Activated CD8-positive, alpha-beta T cell treated with anti-CD3 and anti-CD28 coated beads, Interleukin-2, amount 10 ng/mL, durations not matched to agents 7 days and 5 days (primary cell): Measurements from ENCODE around the gene JSRP1. TPM values are rescaled to one million over a fixed set of nuclear protein-coding genes. Genes with fewer than 3 reads are reported as not detected.
A peak's percentile ranks its signal among the peaks of the same experiment; 100 is the strongest.

Source experiments
- ATAC-seq: fragments of 150-1000 bp; cut with Tn5 transposase; one replicate; pipeline ENCODE4 v1.10.0; 2021; ENCODE audit warnings: moderate library complexity
- CTCF ChIA-PET: fragments of 350-600 bp; sonication (Branson Sonifier 250); formaldehyde crosslinking; loops from one replicate; lab custom pipeline; 2021; ENCODE audit warnings: antibody characterized with exemption; lab: Charles Lee
- POLR2A ChIA-PET: fragments of 350-600 bp; sonication (Branson Sonifier 250); formaldehyde crosslinking; loops from one replicate; lab custom pipeline; 2021; ENCODE audit warnings: antibody characterized with exemption; lab: Charles Lee
- DNase-seq: peaks from one replicate; pipeline ENCODE4 v3.0.0-alpha.2; 2020
- H3K27ac Mint-ChIP-seq: one replicate; pipeline ENCODE4 v1.8.0; 2021; ENCODE audit warnings: mild to moderate bottlenecking, mixed read lengths
- H3K27me3 Mint-ChIP-seq: one replicate; pipeline ENCODE4 v1.8.0; 2021; ENCODE audit warnings: low read depth, mixed read lengths
- H3K36me3 Mint-ChIP-seq: one replicate; pipeline ENCODE4 v1.8.0; 2021; ENCODE audit warnings: low read depth, mixed read lengths
- H3K4me1 Mint-ChIP-seq: one replicate; pipeline ENCODE4 v1.8.0; 2021; ENCODE audit warnings: low read depth, mixed read lengths
- H3K4me3 Mint-ChIP-seq: one replicate; pipeline ENCODE4 v1.8.0; 2021; ENCODE audit warnings: mild to moderate bottlenecking, mixed read lengths
- H3K9me3 Mint-ChIP-seq: one replicate; pipeline ENCODE4 v1.8.0; 2022; ENCODE audit warnings: mixed read lengths; ENCODE audit not compliant: insufficient read depth
- microRNA-seq: library from miRNA; unstranded; fragments of <30 nt; microRNA quantifications from one replicate; pipeline ENCODE4 v1.2.0, GENCODE V29; 2022
- total RNA-seq, 2 experiments: library from RNA; stranded (reverse); gene quantifications; one replicate each; pipeline ENCODE4 v1.2.3, GENCODE V29; 2021

JSRP1 gene
- total RNA-seq, 2 experiments from 2014 or later = not detected

DNA sequence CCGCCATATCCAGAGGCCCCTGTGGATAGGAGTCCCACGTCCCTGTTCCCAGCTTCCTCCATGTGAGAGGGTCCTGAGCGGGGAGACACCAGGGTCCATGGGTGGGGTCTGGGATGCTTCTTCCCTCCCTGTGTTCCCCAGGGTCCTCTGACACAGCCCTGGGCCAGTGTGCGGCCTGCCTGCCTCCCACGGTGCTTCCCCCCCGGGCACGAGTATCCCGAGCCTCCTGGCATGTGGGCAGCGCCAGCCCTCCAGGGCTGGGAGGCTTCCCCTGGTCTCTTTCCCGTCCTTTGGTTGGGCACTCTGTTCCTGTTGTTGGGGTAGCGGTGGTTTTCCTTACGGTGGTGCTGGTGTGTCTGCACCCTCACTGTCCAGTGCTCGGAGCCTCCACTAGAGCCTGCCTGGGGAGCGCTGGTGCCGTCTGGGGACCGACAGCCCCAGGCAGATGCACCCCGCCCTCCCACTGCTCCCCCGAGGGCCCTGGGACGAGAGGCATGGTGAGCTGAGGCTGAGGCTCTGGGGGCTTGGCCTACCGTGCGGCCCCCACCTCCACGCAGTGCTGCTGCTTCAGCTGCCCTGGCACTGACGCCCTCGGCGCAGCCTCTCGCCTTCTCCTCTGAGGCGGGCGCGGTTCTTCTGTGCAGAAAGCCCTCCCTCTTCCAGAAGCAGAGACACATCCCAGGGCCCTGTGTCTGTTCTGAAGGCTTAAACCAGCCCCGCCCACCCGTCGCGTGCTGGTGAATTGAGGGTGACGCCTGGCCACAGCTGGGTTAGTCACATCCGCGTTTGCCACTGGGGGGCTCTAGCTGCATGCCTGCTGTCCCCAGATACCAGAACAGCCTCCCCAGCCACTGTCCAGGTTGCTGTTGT is 48.0 kb downstream of the JSRP1 start:
- POLR2A ChIA-PET = no interaction called here
- peaks cover 4% of the 10 kb centered on the region for H3K4me1 Mint-ChIP-seq
- peak; percentile 63 for DNase-seq
- H3K4me3 Mint-ChIP-seq = no peak overlapping the region
- H3K9me3 Mint-ChIP-seq = no peaks in the 10 kb centered on the region
- peaks cover 32% of the 10 kb centered on the region for H3K36me3 Mint-ChIP-seq
- CTCF ChIA-PET = interaction anchor here (1.5 to 1.7 kb wide), 2 partner anchors 8 to 9 kb away, joined by 3 to 4 read pairs; no protein-coding TSS in a partner anchor
- no peaks in the 10 kb centered on the region for H3K27me3 Mint-ChIP-seq
- ATAC-seq = peak; percentile 74
- H3K27ac Mint-ChIP-seq = no peak overlapping the region

DNA sequence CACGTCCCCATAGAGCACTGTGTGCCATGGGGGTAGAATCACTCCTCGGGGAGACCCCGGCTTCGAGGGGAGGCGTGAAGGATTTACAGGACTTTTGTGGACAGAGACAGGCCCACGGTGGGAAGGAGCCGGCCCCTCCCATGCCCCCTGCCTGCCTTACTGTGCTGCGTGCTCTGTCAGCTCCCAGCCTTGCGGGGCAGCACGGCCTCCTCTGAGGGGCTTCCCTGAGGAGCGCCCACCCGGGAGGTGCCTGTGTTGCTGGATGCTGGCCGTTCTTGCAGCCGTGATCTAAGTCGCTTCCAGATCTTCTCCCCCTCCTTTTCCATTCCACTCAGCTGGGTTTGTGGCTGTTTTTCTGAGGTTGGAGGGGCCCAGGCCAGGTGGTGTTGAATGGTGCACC is 49.2 kb downstream of the JSRP1 start:
- Mint-ChIP-seq H3K4me3 (no peak overlapping the region), H3K36me3 (peaks cover 31% of the 10 kb centered on the region), H3K27me3 (no peaks in the 10 kb centered on the region), H3K4me1 (peaks cover 4% of the 10 kb centered on the region), H3K9me3 (no peaks in the 10 kb centered on the region), H3K27ac (no peak overlapping the region)
- CTCF ChIA-PET = interaction anchor here (1.5 kb wide), 1 partner anchor 9 kb away, joined by 3 read pairs; no protein-coding TSS in a partner anchor
- ATAC-seq (no peak), DNase-seq (no peak)
- POLR2A ChIA-PET = no interaction called here

DNA sequence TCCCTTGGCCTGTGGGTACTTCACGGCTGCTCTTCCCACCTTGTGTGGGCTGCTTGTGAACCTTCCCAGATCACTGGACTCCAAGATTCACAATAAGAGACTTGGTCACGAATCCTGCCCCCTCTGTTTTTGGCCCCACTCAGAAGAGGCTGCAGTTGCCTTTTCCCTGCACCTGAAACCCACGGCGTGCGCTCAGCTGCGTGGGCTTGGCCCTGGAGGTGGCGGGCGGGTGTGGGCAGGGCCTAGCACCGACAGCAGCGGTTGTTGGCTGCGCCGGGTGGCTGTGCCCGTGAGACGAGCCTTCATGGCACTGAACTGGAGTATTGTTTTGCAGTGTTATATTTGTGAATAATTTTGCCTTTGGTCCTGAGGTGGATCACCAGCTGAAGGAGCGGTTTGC is 53.9 kb downstream of the JSRP1 start:
- H3K27ac Mint-ChIP-seq = no peak overlapping the region
- H3K27me3 Mint-ChIP-seq = no peaks in the 10 kb centered on the region
- DNase-seq = no peak
- peaks cover 15% of the 10 kb centered on the region for H3K36me3 Mint-ChIP-seq
- no peak overlapping the region for H3K4me3 Mint-ChIP-seq
- H3K9me3 Mint-ChIP-seq = no peaks in the 10 kb centered on the region
- no peaks in the 10 kb centered on the region for H3K4me1 Mint-ChIP-seq
- ChIA-PET POLR2A (no interaction called here), CTCF (no interaction called here)
- no peak for ATAC-seq

Small RNAs within 50 kb of the gene (microRNA-seq; reads per million reads assigned to microRNA genes)
- gene MIR1227 (5.2 reads per million), gene MIR4321 (not detected)

Other genes starting within 250 kb of the JSRP1 start
- 10 to 100 TPM; 48.2 to 53.4 TPM for gene BTBD2, start 240.7 kb downstream of the JSRP1 start, total RNA-seq
- gene MKNK2, start 205.2 kb downstream of the JSRP1 start, total RNA-seq = 100 to 1,000 TPM; 332 to 348 TPM
- gene MOB3A, start 160.1 kb downstream of the JSRP1 start, total RNA-seq = 100 to 1,000 TPM; 235 to 240 TPM
- 1 to 10 TPM; 8.7 to 9.5 TPM for gene IZUMO4, start 159.5 kb downstream of the JSRP1 start, total RNA-seq
- gene AP3D1, start 104.9 kb downstream of the JSRP1 start, total RNA-seq = 100 to 1,000 TPM in 1 of 2 experiments, 10 to 100 TPM in 1; 91.5 to 100 TPM
- 10 to 100 TPM; 70.6 to 74.3 TPM for gene DOT1L, start 92.5 kb downstream of the JSRP1 start, total RNA-seq
- 10 to 100 TPM; 78.0 to 79.9 TPM for gene PLEKHJ1, start 20.1 kb downstream of the JSRP1 start, total RNA-seq
- gene SF3A2, start 19.6 kb downstream of the JSRP1 start, total RNA-seq = 100 to 1,000 TPM; 157 to 163 TPM
- gene AMH, start 7.1 kb downstream of the JSRP1 start, total RNA-seq = 10 to 100 TPM; 10.3 to 12.1 TPM
- under 1 TPM; 0.16 to 0.34 TPM for gene PEAK3, start 25.8 kb upstream of the JSRP1 start, total RNA-seq
- under 1 TPM; 0.66 to 0.76 TPM for gene LINGO3, start 51.7 kb upstream of the JSRP1 start, total RNA-seq
- 100 to 1,000 TPM; 144 to 146 TPM for gene LSM7, start 72.2 kb upstream of the JSRP1 start, total RNA-seq
- gene SPPL2B, start 72.3 kb upstream of the JSRP1 start, total RNA-seq = 10 to 100 TPM; 73.5 to 80.7 TPM
- not detected for gene TMPRSS9, start 103.8 kb upstream of the JSRP1 start, total RNA-seq
- gene TIMM13, start 171.2 kb upstream of the JSRP1 start, total RNA-seq = 10 to 100 TPM; 75.1 to 80.2 TPM
- 100 to 1,000 TPM; 108 to 119 TPM for gene LMNB2, start 200.5 kb upstream of the JSRP1 start, total RNA-seq
- gene GADD45B, start 219.7 kb upstream of the JSRP1 start, total RNA-seq = 10 to 100 TPM; 59.2 to 61.4 TPM